GM19467 (cell line): ENCODE measurements around the gene MAGED1.
"Not testable (repeated sequence)": the region's sequence is repeated elsewhere in the genome, so short reads cannot be mapped to it uniquely, and the experiment has no call there.

Source experiments
- ATAC-seq: cut with Tn5 transposase; IDR thresholded peaks from one replicate; pipeline ENCODE4 v1.9.1; 2021; ENCODE audit warnings: mild to moderate bottlenecking, moderate library complexity; ENCODE audit not compliant: unreplicated experiment

MAGED1 gene

GRCh38 chrX:51893931-51894696, 691 bp downstream of the MAGED1 start:
- no peak for ATAC-seq

- ATAC-seq, result peak; percentile 50
Measured at GRCh38 chrX:51894697-51895336, 1.4 kb downstream of the MAGED1 start.

DNA sequence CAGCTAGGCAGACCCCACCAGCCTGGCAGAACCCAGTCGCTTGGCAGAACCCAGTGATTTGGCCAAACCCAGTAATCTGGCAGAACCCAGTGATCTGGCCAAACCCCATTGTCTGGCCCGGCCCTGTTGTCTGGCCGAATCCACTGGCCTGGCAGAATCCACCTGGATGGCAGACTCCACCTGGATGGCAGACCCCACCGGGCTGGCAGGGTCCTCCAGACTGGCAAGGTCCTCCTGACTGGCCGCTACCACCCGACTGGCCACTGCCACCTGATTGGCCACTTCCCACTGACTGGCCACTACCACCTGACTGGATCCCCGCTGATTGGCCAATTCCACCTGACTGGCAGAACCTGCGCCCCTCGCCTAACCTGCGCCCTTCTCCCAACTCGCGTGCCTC, 3.2 kb downstream of the MAGED1 start:
- ATAC-seq, result no peak

DNA sequence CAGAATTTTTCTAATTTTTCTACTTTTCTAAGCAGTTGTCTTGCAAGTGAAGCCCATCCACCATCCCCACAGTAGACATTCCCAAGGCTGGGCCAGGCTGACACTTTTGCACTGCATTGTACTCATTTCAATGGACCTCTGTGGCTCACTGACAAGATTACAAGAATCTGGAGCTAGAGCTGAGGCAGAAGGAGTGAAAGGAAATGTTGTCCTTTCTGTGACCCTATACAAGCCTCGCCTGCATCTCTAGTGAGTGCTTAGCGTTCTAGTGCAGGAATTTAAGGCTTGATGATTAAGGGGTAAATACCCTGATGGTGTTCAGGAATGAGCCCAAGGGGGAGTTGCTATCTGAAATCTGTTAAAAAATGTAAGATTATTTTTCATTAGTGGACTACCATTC, 6.3 kb downstream of the MAGED1 start:
- ATAC-seq, result no peak

- no peak for ATAC-seq
Measured at GRCh38 chrX:51902510-51903050, 9.2 kb downstream of the MAGED1 start.

GRCh38 chrX:51905152-51905551, 11.7 kb downstream of the MAGED1 start:
- ATAC-seq, result not testable (repeated sequence)

GRCh38 chrX:51905711-51906110, 12.3 kb downstream of the MAGED1 start:
- no peak for ATAC-seq

GRCh38 chrX:51917604-51918003, 24.2 kb downstream of the MAGED1 start:
- no peak for ATAC-seq

GRCh38 chrX:51922561-51922960, 29.1 kb downstream of the MAGED1 start:
- no peak for ATAC-seq

DNA sequence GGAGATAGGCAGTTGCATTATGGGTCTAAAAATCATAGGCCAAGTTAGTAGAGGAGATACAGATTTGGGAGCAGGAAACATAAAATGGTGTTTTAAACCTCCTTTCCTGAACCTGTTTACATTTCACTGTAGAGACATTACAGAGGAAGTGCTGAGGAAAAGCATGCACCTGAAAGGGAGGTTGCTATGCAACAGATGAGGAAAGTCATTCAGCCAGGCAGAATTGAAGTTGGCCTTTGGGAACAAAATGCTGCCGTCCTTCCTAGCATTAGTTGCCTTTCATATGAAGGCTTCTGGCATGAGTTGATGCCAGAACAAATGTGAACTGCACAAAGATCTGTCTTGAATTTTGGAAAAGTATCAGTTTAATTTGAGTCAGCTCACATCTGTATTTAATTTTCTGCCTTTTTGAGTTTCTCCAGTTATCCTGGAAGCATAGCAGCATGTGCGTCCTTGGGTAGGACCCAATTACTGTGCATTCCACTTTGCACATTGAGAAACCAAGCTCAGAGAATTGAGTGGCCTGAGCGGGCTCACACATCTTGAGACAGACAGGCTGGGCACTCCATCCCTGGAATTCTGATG, 38.2 kb downstream of the MAGED1 start:
- ATAC-seq, result no peak
